A204.1 (cell line): ENCODE measurements around the gene PARVB.
"Not testable (repeated sequence)": the region's sequence is repeated elsewhere in the genome, so short reads cannot be mapped to it uniquely, and the experiment has no call there.

ENCODE experiments used
- FAIRE-seq: peaks from 2 replicates; lab custom pipeline; 2012; peaks lifted over from hg19 to GRCh38; lab: Jason Lieb, UNC

PARVB gene

DNA sequence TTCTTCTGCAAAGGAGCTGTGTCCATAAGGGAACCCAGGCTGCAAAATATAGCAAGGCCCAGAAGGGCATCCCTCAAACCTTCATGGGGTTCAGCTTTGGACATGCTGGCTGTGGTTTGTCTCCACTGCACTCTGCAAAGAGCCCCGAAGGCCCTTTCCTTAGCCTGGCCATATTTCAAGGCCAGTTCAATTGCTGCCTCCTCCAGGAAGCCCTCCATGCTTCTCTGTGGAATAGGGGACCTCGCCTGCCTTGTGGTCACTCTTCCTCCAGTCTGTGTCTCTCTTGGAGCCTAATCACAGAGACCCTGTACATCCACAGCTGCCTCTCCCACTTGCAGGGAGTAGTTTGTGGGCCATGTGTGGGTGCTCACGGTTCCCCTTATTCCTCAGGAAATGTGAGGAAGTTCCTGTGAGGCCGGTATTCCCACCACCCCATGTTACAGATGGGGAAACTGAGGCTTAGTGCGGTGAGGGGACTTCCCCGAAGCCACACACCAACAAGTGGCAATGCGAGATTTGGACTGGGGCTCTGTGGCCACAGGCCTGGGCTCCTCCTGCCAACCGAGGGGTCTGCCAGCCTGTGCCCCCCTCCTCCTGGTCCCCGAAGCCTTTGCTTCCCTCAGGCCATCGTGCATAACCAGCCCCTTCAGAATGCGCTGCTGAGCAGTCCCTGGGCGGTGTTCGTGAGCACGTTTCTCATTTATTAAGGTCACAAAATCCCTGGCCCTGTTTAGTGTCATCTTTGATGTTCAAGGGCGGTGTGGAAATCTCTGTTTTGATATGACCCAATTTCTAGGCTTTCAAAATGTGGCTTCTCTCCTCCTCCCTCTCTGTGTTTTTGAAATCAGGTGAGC, 65.8 kb downstream of the PARVB start:
- FAIRE-seq = no peak

DNA sequence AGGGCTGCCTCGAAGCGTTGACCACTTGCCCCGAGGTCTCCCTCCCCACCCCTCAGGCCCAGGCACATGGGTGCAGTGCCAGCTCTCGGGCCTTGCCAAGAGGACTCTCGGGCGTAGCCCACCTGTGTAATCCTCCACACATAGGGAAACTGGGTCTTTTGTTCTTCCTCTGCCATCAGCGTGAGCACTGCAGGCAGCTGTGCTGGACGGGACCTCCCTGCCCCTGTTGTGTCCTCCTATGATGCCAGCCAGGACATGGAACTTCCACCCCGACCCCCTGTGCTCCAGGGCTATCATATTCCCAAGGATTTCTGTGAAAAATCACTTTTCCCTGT, 66.4 kb downstream of the PARVB start:
- FAIRE-seq = no peak

DNA sequence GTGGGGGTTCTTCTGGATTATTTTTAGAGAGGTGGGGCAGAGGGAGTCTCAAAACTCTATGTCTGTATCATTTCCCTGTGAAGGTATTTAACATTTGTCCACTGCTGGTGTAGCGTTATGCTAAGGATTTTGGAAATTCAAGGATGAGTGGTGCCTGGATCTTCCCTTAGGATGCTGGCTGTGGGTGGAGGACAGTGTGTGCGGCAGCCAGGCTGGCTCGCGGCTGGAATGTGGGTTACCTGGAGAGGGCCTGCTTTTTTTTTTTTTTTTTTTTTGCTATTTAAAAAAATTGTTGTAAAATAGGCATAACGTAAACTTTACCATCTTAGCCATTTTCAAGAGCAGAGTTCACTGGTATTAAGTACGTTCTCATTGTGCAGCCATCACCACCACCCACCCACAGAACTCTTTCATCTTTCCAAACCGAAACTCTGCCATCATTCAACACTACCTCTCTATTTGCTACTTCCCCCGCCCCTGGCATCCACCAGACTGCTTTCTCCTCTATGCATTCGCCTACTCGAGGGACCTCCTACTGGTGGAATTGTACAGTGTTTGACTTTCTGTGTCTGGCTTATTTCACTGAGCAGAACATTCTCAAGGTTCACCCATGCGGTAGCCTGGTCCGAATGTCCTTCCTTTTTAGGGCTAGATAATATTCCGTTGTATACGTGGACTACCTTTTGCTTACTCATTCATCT, 67.1 kb downstream of the PARVB start:
- no peak for FAIRE-seq

DNA sequence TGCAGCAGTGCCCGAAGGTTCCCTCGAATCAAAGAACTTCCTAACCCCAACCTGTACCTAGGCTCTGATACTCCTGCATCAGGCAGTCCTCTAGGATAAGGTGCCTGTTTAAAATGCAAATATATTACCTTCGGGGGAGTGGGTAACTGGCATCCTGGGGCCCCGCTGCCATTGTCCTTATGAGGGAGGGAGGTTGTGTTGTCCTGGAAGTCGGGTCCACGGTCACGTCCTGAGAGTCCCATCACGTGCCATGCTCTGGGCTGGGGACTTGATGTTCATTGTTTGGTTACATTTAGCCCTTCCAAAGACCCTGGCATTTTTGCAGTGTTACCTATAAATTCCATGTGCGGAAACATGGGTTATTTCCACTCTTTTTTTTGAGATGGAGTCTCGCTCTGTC, 67.6 kb downstream of the PARVB start:
- FAIRE-seq = no peak

DNA sequence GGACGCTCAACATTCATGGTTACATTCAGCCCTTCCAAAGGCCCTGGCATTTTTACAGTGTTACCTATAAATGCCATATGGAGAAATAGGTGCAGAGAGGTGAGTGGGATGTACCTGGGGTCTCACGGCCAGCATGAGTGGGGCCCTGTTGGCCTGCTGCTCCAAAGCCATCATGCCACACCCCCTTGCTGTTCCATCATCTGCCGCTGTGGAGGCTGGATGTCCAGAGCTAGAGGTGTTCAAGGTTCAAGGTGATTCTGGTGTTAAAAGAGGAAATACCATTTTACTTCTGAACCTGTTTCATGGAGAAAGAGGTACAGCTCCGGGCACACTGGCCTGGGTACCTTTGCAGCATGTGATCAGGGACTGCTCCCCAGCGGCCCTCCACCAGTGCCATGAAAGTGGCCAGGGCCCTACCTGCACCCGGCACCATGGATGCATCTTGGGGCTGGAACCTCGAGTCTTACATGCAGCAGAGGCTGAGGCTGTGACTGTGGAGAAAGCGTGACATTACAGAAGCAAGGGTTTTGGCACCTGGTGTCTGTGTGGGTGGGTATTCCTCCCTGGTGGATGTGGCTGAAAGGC, 68.6 kb downstream of the PARVB start:
- no peak for FAIRE-seq

DNA sequence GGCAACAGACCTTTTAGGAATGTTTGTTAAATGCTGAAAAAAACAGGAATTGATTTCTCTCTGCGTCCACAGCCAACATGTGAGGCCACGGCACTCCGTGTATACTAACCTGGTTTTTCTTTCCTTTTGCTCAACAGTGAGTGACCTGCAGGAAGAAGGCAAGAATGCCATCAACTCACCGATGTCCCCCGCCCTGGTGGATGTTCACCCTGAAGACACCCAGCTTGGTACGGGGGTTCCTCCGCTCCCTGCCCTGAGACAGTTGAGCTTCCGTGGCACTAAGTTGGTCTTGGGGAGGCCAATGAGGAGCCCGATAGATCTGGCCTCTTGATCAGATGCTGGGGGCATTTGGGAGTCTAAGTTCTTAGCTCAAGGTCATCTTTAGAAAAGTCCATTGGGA, 69.7 kb downstream of the PARVB start:
- FAIRE-seq = no peak

DNA sequence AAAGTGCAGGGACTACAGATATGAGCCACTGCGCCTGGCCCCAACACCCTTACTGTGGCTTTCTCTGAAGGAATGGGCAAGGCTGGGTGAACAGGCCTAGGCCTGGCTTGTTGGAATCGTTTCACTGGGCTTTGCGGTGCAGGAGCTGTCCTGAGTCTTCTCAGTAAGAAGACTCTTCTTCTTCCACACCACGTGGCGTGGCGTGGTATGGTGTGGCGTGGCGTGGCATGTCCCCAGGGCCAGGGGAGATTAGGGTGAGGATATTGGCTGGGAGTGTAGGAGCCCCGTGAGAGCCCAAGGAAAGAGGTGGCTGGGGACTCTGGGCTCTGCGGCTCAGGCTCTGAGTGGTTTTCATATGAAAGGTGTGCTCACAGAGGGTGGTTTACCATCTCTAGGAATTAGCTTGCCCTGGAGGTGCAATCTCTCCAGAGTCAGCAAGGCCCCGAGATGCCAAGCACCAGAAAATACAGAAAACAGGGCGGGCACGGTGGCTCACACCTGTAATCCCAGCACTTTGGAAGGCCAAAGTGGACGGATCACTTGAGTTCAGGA, 70.7 kb downstream of the PARVB start:
- no peak for FAIRE-seq

DNA sequence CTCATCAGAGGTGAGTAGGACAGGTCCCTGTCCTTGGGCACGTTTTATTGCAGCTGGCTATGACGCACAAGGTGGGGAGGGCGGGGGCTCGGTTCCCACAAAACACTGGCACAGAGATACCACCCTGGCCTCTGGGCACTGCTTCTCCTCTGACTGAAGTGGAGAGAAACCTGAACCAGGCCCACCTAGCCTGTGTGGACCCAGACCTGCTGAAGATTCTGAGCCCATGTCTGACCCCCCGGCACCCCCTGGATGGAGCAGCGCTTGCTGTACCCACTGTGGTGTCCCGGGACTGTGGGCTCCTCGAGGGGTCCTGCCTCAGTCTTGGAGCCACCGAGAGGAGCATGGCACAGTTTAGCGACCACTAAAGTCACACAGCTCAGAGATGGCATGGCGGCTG, 72.6 kb downstream of the PARVB start:
- FAIRE-seq = no peak

DNA sequence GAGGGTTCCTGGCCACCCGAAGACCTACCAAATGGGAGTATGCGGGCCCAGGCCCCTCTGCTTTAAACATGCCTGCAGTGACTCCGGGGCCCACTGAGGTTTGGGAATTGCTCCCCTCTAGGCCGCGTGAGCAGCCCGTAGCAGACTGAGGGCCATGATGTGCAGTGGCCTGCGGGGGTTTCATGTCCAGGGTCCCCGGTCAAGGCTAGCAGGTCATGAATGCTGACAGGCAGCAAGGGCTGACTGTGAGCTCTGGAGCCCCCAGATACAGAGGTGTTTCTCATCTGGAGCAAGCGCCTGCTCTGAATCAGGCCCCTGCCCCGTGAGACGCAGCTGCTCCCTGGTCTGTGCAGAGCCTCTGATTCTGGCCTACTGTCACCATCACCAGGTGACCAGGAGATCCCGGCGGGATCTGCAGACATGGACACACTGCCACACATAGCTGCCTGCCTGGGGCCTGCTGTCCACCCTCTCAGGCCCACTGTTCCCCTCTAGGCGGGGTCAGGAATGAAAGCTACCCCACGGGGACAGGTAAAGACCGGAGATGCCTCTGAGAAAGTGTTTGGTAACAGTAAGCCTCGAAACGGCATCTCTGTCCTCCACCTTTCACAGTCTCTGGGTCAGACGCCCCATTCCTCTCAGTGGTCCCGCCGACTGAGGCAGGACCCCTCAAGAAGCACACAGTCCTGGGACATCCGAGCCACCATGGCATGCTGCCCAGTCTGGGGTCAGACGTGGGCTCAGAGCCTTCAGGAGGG, 73.3 kb downstream of the PARVB start:
- FAIRE-seq = no peak

DNA sequence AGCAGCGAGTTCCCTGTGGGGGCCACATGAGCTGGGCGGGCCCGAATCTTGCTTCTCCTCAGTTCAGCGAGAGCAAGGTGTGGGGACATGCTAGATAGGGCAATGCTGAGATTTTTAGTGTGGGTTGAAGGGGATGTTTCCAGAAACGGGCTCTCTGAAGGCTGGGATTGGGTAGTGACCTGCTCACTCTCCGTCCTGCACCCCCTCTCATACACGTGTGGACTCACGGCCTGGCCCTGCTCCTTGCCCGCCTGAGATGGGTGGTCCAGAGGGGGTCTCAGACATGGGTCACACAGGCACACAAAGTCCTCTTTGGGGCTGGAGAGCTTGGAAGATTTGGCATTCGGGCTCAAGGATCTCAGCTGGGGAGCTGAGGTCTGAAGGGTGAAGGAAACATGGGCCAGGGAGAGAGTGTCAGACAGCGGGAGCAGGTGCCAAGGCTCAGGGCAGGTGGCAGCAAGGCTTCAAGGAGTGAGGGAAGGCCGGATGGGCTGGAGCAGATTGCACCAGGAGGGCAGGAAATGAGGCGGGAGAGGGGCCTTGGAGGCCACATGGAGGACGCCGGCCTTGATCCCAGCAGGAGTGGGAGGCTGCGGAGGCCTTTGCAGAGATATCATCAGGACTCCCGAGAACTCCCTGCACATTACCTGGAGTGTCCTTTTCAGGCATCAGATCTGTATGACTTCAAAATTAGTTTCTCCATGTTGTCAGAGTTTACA, 74.1 kb downstream of the PARVB start:
- FAIRE-seq = no peak

DNA sequence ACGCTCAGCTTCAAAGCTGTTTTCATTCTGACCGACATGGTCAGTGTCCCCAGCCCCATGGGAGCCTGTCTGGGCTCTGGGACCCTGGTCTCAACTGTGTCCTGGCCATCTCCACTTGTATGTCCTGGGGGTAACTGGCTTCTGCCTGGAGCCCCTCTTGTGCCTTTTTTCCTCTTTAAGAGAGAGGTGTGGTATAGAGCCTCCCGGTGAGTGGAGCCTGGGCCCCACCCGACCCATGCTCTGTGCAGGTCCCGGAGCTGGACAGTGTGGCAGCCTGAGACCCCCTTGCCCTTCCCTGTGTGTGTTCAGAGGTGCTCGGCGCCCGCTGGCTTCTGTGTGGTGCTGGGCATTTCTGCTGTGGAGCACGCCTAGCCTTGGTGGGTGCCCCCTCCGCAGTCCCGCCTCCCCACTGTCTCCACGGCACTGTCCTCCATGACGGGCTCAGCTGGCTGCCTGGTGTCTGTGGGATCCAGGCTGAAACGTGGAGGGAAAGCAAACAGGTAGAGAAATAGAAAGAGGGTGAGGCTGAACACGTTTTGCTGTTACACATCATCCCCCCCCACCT, 74.9 kb downstream of the PARVB start:
- no peak for FAIRE-seq

DNA sequence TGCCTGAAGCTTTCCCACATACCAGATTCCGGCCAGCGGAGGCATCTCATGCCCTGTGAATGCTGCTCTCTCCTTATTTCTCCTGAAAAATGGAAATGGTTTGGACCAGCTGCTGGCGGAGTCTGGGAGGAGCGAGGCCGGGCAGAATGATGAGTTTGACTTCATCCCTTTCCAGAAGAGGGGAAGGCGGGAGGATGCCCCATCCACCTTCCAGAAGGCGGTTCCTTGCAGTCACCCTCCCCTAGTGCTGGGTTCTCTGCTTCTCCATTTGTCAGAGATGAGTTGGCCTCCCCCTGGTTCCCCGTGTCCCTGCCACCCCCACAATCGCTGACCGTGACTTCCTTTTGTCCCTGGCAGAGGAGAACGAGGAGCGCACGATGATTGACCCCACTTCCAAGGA, 75.6 kb downstream of the PARVB start:
- FAIRE-seq = no peak

DNA sequence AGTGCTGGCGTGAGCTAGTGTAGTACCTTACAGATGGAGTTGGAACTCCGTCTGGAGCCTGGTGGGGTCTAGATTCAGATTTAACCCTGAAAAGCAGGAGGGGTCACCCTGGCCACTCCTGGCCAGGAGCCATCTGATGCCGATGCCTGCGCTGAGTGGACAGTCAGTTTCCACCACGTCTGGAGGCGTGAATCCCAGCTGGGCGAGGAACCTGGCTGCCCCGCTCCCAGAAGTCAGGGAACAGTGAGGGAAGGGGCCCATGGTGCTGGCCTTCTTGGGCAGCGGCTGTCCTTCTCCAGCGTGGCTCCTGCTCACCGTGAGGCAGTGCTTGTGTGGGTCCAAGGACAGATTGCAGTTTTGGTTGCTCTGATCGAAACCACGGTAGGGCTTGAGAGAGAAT, 76.3 kb downstream of the PARVB start:
- no peak for FAIRE-seq

DNA sequence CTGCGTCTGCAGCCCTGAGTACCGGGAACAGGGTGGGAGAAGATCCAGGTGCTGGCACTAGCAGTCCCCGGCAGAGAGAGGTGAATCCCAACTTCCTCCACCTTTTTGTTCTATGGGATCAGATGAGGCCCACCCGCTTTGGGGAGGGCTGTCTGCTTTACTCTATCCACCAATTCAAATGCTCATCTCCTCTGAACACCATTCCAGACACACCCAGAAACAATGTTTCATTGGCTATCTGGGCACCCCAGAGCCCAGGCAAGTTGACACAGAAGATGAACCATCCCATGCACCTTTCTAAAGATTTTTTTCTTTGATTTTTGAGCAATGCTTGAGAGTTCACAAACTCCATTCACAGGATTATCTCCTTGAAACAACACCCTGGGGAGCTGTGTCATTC, 78.0 kb downstream of the PARVB start:
- FAIRE-seq = no peak

DNA sequence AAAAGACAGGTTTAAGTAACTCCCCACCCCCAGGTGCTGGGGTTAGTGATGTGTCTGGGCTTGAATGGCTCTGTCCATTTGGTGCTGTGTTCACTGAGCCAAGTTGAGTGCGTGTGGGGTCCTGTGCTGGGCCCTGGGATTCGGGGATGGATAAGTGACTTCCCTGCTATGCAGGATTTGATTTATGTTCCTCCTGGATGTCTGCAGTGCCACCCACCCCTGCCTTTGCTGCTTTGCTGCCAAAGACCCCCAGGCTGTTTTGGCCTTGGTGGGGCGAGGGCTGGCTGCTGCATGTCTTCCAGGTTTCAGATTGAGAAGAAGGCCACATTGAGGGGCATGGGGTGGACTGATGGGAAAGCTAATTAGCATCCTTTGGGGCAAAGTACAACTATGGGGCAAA, 78.8 kb downstream of the PARVB start:
- FAIRE-seq = no peak

DNA sequence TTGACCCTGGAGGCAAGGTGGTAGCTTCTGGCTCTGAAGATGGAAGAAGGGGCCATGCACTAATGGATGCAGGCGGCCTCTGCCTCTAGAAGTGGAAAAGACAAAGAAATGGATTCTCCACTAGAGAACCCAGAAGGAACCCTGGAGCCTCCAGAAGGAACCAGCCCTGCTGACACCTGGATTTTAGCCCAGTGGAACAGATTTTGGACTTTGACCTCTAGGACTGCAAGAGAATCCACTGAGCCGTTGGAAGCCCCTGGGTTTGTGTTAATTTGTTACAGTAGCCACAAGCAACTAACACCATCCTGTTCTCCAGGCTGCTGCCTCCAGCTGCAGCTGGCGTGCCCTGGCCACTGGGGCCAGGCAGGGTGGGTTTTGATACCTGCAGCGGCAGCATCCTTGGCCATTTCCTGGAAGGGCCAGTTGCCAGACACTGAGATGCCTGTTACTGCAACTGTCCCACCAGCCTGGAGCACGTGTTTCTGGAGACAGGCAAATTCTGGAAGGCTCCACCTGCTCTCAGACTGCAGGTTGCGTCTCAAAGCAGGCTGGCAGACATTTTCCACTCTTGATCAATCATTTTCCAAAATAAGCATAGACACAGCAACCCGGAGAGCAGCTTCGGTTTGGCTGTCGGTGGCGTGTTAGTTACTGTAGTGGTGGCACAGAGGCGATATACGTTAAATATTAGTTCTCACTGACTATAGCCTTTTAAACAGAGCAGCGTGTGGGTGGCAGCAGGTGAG, 79.8 kb downstream of the PARVB start:
- FAIRE-seq = no peak

DNA sequence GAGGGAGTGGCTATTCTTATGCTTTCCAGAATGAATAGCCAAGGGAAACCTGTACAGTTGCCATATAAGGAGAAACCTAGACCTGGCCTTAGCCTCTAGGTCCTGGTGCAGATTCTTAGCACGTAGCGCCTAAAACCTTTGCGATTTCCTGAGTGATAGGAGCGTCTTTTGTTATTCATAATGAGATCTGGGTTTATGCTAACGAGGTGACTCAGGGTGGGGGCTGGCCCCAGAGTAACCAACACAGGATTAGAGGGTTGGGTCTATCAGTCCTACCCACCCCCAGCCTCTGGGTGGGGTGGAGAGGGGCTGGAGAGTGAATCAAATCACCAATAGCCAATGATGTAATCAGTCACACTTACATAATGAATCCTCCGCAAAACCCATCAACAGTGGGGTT, 83.2 kb downstream of the PARVB start:
- FAIRE-seq = no peak

DNA sequence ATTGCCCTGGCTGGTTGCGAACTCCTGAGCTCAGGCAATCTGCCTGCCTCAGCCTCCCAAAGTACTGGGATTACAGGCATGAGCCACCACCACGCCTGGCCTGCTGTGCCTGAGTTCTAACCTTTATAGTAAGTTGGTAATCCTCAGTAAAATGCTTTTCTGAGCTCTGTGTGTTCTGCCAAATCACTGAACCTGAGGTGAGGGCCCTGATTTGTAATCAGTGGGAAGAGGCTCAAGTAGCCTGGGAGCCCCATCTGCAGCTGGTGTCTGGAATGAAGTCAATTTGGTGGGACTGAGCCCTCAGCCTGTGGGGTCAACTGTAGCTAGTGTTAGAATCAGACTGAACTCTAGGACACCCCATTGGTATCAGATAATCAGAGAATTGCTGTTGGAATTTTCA, 84.0 kb downstream of the PARVB start:
- FAIRE-seq = no peak

DNA sequence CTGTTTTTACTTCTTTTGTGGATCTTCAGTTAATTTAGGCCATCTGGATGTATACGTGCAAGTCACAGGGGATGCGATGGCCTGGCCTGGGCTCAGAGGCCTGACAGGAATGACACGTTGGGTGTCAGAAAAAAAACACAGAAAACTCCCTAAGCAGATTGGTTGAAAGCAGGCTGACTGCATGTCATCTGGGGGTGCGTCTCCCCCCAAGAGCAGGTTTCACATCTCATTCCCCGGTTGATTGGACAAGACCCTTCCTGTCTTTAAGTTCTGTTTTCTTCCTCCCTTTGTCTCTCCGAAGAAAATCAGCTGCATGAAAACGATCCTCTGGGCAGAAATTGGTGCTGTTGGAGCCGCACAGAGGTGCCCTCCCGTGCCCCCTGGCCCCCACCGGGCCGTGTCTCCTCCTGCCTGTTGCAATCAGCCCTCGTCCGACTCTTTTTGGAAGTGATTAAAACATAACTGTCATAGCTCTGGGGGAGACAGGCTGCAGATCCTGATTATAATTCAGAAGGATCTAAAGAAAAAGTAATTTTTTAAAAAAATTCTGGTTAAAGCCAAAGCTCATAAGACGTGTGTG, 84.8 kb downstream of the PARVB start:
- no peak for FAIRE-seq

DNA sequence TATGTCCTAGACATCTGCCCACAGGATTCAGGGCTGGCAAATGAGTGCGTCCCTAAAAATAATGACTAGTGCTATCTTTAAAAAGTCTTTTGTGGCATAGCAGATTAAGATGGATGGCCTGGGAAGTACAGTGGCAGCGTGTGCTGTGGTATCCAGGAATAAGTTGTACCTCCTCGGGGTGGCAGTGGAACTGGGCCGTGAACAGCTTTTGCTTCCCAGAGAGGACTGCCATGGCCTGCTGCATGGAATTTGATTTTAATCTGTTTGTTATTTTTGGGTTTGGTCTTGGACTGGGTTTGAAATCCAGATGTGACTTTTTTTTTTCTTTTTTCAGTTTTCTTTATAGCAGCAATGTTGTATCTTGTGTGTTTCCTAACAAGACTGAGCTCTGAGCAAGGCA, 85.3 kb downstream of the PARVB start:
- FAIRE-seq = no peak

DNA sequence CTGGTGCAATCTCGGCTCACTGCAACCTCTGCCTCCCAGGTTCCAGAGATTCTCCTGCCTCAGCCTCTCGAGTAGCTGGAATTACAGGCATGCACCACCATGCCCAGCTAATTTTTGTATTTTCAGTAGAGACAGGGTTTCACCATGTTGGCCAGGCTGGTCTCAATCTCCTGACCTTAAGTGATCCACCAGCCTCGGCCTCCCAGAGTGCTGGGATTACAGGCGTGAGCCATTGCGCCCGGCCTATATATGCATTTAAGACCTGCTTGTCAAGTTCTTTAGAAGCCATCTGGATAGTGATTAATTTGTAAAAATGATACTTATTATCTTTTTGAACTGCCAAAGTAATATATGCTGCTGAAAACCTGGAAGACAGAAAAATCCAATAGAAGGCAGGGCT, 86.6 kb downstream of the PARVB start:
- not testable (repeated sequence) for FAIRE-seq
